DND-41 (cell line): ENCODE measurements around the gene EIF4E.
A peak's percentile ranks its signal among the peaks of the same experiment; 100 is the strongest.

Experiments
- CTCF ChIP-seq: IDR thresholded peaks from 2 replicates; pipeline ENCODE4 v1.5.1; 2012; ENCODE audit warnings: borderline replicate concordance, low read length, moderate library complexity, mild to moderate bottlenecking; ENCODE audit not compliant: poor library complexity, severe bottlenecking; ENCODE audit errors: extremely low read depth
- EZH2 ChIP-seq: IDR thresholded peaks from 3 replicates; pipeline ENCODE4 v1.6.1; 2012; ENCODE audit warnings: borderline replicate concordance, low read depth, mild to moderate bottlenecking, moderate library complexity, low read length, inconsistent platforms; ENCODE audit not compliant: severe bottlenecking

- TF ChIP-seq CTCF (peak; percentile 72), EZH2 (no peak)
Observed at GRCh38 chr4:98939892-98940298, 11.0 kb upstream of the EIF4E start.
